ENCODE data around the gene SMIM9.
"Not testable (repeated sequence)": the region's sequence is repeated elsewhere in the genome, so short reads cannot be mapped to it uniquely, and the experiment has no call there.

SMIM9 gene

GRCh38 chrX:154822029-154822428, 12.4 kb downstream of the SMIM9 start:
- no peaks in the 10 kb centered on the region for H3K27me3 ChIP-seq (ENCODE audit: control insufficient read depth, insufficient read depth, low read length)
- H3K36me3 ChIP-seq (ENCODE audit: control insufficient read depth, insufficient read depth, low read length): no peaks in the 10 kb centered on the region
- peaks cover 5% of the 10 kb centered on the region for H3K4me1 ChIP-seq
- no peaks in the 10 kb centered on the region for H3K79me2 ChIP-seq
- H3K4me3 ChIP-seq (ENCODE audit: low read depth, low read length): no peak overlapping the region
- H3K27ac ChIP-seq: no peak overlapping the region
- H3K9me3 ChIP-seq (ENCODE audit: control insufficient read depth, low read length): no peaks in the 10 kb centered on the region
- no peak overlapping the region for H3K4me2 ChIP-seq (ENCODE audit: low read length)
- no peak for TF ChIP-seq CTCF (IDR thresholded peaks at IDR 0.05)
- no peak overlapping the region for H2AFZ ChIP-seq
- H3K9ac ChIP-seq: no peak overlapping the region

GRCh38 chrX:154821523-154821922, 12.9 kb downstream of the SMIM9 start:
- Histone ChIP-seq H3K4me2 (ENCODE audit: low read length) (no peak overlapping the region), H3K9me3 (ENCODE audit: control insufficient read depth, low read length) (no peaks in the 10 kb centered on the region), H3K27me3 (ENCODE audit: control insufficient read depth, insufficient read depth, low read length) (no peaks in the 10 kb centered on the region), H3K4me1 (peaks cover 5% of the 10 kb centered on the region), H3K4me3 (ENCODE audit: low read depth, low read length) (no peak overlapping the region), H3K27ac (no peak overlapping the region), H3K9ac (no peak overlapping the region), H3K79me2 (no peaks in the 10 kb centered on the region), H2AFZ (no peak overlapping the region), H3K36me3 (ENCODE audit: control insufficient read depth, insufficient read depth, low read length) (no peaks in the 10 kb centered on the region)
- no peak for TF ChIP-seq CTCF (IDR thresholded peaks at IDR 0.05)

- no peak overlapping the region for H3K27ac ChIP-seq
- H3K4me1 ChIP-seq: peaks cover 5% of the 10 kb centered on the region
- no peak for TF ChIP-seq CTCF (IDR thresholded peaks at IDR 0.05)
- H3K9me3 ChIP-seq (ENCODE audit: control insufficient read depth, low read length): no peaks in the 10 kb centered on the region
- no peak overlapping the region for H3K4me2 ChIP-seq (ENCODE audit: low read length)
- no peak overlapping the region for H3K4me3 ChIP-seq (ENCODE audit: low read depth, low read length)
- H3K9ac ChIP-seq: no peak overlapping the region
- H3K79me2 ChIP-seq: no peaks in the 10 kb centered on the region
- H3K36me3 ChIP-seq (ENCODE audit: control insufficient read depth, insufficient read depth, low read length): no peaks in the 10 kb centered on the region
- H2AFZ ChIP-seq: peak overlapping the region; percentile 83
- no peaks in the 10 kb centered on the region for H3K27me3 ChIP-seq (ENCODE audit: control insufficient read depth, insufficient read depth, low read length)
Measured at GRCh38 chrX:154819771-154820341, 14.6 kb downstream of the SMIM9 start.

GRCh38 chrX:154818916-154819770, 15.3 kb downstream of the SMIM9 start:
- H3K9me3 ChIP-seq (ENCODE audit: control insufficient read depth, low read length): no peaks in the 10 kb centered on the region
- H3K4me2 ChIP-seq (ENCODE audit: low read length): no peak overlapping the region
- no peak for TF ChIP-seq CTCF (IDR thresholded peaks at IDR 0.05)
- H2AFZ ChIP-seq: peak overlapping the region; percentile 83
- peak overlapping the region; percentile 26 for H3K27ac ChIP-seq
- no peaks in the 10 kb centered on the region for H3K27me3 ChIP-seq (ENCODE audit: control insufficient read depth, insufficient read depth, low read length)
- no peak overlapping the region for H3K4me3 ChIP-seq (ENCODE audit: low read depth, low read length)
- no peak overlapping the region for H3K9ac ChIP-seq
- H3K4me1 ChIP-seq: peaks cover 5% of the 10 kb centered on the region
- no peaks in the 10 kb centered on the region for H3K36me3 ChIP-seq (ENCODE audit: control insufficient read depth, insufficient read depth, low read length)
- no peaks in the 10 kb centered on the region for H3K79me2 ChIP-seq

GRCh38 chrX:154817048-154817618, 17.3 kb downstream of the SMIM9 start:
- H3K9ac ChIP-seq; H3K4me2 ChIP-seq (ENCODE audit: low read length); H3K36me3 ChIP-seq (ENCODE audit: control insufficient read depth, insufficient read depth, low read length); H3K4me3 ChIP-seq (ENCODE audit: low read depth, low read length); H3K4me1 ChIP-seq; H3K27ac ChIP-seq; H3K9me3 ChIP-seq (ENCODE audit: control insufficient read depth, low read length); H3K79me2 ChIP-seq; H2AFZ ChIP-seq; H3K27me3 ChIP-seq (ENCODE audit: control insufficient read depth, insufficient read depth, low read length): not testable (repeated sequence)

GRCh38 chrX:154816326-154816898, 18.1 kb downstream of the SMIM9 start:
- H3K36me3 ChIP-seq (ENCODE audit: control insufficient read depth, insufficient read depth, low read length); H3K79me2 ChIP-seq; H3K27me3 ChIP-seq (ENCODE audit: control insufficient read depth, insufficient read depth, low read length); H3K9me3 ChIP-seq (ENCODE audit: control insufficient read depth, low read length); H3K4me1 ChIP-seq; H3K4me3 ChIP-seq (ENCODE audit: low read depth, low read length); H3K27ac ChIP-seq; H2AFZ ChIP-seq; H3K9ac ChIP-seq; H3K4me2 ChIP-seq (ENCODE audit: low read length): not testable (repeated sequence)
